Activated CD8-positive, alpha-beta memory T cell treated with anti-CD3 and anti-CD28 coated beads, Interleukin-2, amount 50 U/mL, for 1 hour (primary cell): Measurements from ENCODE around the gene DYNLT2.
"Not testable (repeated sequence)": the region's sequence is repeated elsewhere in the genome, so short reads cannot be mapped to it uniquely, and the experiment has no call there.

Experiments used
- DNase-seq: peaks from one replicate; pipeline ENCODE4 v3.0.0-alpha.2; 2020; ENCODE audit errors: extremely low read depth

DYNLT2 gene

DNA sequence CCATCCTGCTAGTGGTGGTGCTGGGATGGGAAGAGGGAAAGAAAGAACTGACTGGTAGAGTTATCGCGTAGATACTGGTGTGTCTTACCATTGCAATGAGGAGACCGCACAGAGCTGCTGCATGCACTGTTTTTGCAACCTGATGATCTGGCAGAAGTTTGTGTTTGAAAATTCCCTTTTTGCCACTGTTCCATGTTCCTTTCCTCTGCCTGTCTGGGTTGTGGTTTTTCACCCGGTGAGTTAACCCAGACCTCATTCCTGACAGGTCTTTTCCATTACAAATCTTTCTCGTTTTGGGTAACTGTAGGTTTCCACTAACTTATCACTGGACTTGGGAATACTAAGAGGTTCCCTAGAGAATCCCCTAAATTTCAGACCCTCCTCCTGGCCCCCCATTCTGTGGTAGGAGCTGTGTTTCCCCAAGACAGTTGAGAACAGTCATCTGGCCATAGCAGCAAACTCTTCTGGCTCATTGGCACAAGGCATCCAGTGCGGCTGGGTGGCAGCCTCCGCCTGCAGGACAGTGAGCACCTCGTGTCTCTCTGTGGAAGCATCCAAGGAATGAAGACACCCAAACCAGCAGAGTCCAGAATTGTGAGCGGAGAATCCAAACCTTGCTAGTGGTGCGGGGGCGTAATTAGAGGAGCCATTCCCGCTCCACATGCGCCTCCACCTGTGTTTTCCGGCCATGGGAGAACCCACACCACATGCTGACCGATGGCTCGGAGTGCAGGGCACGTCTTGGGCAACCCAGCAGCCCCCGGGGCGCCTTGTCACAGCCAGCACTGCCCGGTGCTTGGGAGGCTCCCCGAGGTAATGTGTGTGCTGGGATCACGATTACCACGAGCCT lies 32.8 kb upstream of the DYNLT2 start:
- DNase-seq: no peak

GRCh38 chr6:169783401-169783800 lies 32.0 kb upstream of the DYNLT2 start:
- no peak for DNase-seq

DNA sequence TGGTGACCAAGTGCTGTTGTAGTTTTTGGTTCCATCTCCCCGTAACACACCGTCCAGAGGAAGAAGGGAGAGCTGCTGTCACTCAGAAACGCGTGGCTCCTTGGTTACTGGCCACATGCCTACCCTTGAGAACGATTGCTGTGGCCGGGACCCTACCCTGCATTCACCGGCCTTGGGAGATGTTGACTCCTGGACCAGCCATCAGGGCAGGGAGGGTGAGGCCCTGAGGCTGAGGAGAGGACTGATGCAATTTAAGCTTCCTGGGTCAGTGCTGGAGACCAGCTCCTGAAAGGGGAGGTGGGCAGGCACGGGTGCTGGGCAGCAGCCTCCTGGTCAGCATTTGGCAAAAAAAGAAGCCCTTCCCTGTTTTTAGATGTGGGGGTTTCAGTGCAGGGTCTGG lies 31.6 kb upstream of the DYNLT2 start:
- DNase-seq: no peak

- no peak for DNase-seq
Measured at GRCh38 chr6:169780571-169781091, 29.3 kb upstream of the DYNLT2 start.

DNA sequence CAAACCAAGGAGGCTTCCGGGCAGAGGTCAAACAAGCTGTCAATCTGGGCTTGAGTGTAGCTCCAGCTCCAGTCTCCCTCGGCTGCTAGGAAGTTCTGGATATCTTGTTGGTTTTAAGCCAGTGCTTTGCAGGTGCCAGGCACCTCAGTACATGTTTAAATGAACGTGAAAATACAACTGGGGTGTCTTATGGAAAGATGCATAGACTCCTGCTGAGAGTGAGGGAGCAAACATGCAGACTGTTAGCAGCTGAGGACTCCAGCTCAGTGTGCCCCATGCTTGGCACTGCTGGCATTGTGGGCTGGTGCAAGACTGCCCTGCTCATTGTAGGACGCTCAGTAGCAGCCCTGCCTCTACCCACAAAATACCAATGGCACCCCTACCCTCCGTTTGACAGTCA lies 28.5 kb upstream of the DYNLT2 start:
- DNase-seq: no peak

- no peak for DNase-seq
Measured at GRCh38 chr6:169779092-169779815, 27.9 kb upstream of the DYNLT2 start.

- no peak for DNase-seq
Measured at GRCh38 chr6:169778646-169779045, 27.3 kb upstream of the DYNLT2 start.

DNA sequence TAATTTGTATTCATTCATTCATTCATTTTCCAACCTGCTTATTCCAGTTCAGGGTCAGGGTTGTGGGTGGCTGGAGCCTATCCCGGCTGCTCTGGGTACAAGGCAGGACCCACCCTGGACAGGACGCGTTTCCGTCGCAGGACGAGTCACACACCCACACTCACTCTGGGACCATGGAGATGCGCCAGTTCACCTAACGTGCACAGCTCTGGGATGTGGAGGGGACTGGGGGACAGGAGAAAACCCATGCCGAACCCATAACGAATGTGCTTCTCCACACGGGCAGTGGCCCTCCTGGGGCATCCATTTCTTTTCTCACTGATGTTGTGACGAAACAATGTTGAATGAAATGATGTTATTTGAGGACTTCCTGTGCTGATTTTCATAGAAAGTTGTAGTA lies 26.5 kb upstream of the DYNLT2 start:
- no peak for DNase-seq

DNA sequence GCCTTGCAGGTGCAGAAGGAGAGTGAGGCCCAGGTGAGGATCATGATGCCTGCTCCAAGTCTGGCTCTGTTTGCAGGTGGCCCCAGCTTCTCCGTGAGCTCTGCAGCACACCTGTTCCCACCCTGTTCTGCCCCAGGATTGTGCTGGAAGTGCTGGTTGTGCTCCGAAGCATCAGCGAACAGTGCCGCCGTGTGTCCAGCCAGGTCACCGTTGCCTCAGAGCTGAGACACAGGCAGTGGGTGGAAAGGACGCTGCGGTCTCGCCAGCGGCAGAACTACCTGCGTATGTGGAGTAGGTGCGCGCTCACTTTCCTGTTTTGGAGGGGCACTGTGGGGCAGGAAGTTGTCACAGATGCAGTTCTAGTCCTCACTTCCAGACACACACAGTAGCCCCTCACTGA lies 25.0 kb upstream of the DYNLT2 start:
- no peak for DNase-seq

DNA sequence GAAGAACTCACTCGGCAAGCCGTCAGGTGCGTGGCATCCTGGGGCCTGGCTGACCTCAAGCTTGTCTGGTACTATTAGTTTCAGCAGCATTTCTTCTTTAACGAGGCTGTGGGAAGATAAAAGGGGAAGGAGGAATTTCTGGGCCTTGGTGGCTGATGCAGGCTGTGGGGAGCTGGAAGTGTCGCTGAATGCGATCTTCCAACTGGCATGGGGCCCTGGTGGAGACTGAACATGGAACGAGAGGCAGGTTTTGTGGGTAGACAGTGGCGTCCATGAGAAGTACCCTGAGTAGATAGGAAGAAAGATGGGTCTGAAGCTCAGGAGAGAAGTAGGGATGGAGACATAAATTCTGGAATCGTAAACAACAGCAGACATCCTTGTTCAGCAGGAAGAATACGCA lies 23.9 kb upstream of the DYNLT2 start:
- DNase-seq: no peak

DNA sequence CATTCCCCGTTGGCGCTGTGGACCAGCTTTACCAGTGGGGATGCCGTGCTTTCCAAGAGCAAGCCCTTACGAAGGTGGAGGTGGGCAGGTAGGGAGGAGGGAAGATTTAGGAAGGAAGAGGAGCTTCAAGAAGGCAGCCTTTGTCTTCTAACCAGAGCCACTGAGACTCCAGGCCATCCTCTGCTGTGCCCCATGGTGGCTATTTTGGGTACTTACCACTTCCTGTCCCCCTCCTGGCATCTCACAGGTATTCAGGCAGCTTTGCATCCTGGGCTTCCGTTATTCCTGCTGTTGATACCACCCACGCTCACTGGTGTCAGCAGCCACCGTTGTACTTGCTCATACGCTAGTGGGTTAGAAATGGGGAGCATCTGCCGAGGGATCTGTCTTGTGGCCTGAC lies 23.0 kb upstream of the DYNLT2 start:
- no peak for DNase-seq

GRCh38 chr6:169766921-169767736 lies 15.8 kb upstream of the DYNLT2 start:
- DNase-seq: no peak

DNA sequence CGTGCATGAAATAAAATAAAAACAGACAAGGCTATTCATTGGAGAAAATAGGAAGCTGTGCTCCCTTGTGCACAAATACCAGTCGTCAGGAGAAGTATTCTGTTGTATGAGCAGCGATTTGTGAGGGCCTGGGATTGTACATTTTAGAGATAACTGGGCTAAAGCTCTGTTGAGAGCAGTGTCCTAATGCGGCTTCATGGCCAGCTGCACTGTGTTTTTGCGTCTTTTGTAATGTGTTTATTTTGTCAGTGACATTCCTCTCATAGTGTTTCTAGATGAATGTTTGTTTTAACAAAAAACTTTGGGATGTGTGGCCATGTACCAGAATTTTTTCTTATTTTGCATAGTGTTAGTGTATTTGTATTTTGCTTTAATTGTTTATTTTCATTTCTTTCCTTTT lies 14.9 kb upstream of the DYNLT2 start:
- DNase-seq: no peak

- DNase-seq: not testable (repeated sequence)
Measured at GRCh38 chr6:169765789-169766188, 14.4 kb upstream of the DYNLT2 start.

GRCh38 chr6:169763881-169764280 lies 12.5 kb upstream of the DYNLT2 start:
- DNase-seq: no peak

GRCh38 chr6:169763308-169763707 lies 11.9 kb upstream of the DYNLT2 start:
- DNase-seq: no peak

DNA sequence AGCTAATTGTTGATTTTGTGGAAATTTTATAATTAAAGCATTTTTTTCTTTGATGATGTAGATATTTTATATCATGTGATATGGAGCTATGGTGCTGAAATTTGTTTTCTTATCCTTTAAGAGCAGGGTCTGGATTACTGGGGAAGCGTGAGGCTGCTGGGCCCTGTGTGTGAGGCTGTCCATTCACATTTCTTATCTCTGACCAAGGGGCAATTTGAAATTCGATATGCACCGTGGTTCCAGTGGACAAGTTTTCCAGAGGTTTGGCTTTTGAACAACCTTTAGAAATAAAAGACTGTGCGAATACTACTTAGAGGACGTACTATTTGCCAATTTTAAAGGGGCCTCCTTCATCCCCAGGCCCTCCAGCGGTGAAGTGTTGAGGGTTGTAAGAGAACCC lies 3.8 kb upstream of the DYNLT2 start:
- DNase-seq: no peak

DNA sequence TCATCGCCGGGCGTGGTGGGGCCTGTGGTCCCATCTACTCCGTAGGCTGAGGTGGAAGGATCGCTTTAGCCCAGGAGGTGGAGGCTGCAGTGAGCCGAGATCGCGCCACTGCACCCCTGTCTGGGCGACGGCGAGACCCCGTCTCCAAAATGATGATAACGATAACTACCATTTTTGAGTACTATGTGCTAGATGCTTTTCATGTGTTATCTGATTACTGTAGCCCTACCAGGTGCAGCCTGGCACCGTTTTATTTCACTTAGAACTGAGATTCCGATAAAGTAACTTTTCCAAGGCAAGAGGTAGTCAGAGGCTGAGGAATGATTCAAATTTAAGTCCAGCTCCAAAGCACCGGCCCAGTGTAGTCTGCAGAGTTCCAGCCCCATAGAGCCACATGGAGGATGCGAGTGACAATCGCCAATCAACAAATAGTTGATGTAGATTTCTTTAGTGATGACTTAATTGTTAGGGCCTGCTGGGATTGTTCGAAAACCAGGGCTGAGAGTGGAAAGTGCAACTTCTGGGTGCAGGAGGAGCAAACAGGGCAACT lies 777 bp upstream of the DYNLT2 start:
- DNase-seq: no peak

DNA sequence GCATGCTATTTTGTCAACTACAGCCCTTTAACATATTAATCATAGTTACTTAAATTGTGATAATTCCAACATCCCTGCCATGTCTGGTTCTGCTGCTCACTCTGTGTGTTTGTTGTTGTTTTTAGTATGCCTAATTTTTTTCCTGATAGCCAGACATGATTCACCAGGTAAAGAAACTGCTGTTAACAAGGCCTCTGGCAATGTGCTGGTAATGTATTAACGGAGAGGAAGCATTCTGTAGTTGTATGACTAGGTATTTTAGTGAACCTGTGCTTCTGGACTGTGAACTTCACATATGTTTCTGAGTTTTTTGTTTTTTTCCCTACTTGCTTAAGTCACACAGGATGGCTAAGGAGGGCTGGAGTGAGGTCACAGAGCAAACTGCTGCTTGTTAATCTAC lies 4.8 kb downstream of the DYNLT2 start:
- no peak for DNase-seq

GRCh38 chr6:169745405-169745804 lies 6.0 kb downstream of the DYNLT2 start:
- no peak for DNase-seq

- DNase-seq: no peak
Measured at GRCh38 chr6:169741344-169741743, 10.0 kb downstream of the DYNLT2 start.

- no peak for DNase-seq
Measured at GRCh38 chr6:169738976-169739529, 12.3 kb downstream of the DYNLT2 start.
